ENCODE results near the gene DTD1. TPM values are rescaled to one million over a fixed set of nuclear protein-coding genes. Genes with fewer than 3 reads are reported as not detected.

Gene DTD1
- total RNA-seq, 1 donor from 2014 or later = 22.2 TPM

DNA sequence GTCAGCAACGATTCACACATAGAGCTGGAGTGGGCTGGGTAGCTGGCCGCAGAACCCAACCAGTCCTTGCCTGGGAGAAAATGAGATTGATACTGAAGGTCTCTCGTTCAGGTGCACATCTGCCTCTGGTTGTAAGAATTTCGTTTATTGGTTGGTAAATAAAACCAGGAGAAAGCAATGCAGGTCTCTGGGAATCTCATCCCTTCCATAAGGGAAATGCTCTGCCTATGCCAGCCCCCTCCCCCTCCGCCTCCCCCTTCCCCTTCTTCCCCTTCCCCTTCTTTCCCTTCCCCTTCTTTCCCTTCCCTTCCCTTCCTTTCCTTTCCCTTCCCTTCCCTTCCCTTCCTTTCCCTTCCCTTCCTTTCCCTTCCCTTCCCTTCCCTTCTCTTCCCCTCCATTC lies 107.3 kb downstream of the DTD1 start:
- H3K36me3 Mint-ChIP-seq (ENCODE audit: low read depth) = peaks cover 2% of the 10 kb centered on the region
- no peaks in the 10 kb centered on the region for H3K9me3 Mint-ChIP-seq (ENCODE audit: low read depth)
- TF ChIP-seq, protein P1, sequence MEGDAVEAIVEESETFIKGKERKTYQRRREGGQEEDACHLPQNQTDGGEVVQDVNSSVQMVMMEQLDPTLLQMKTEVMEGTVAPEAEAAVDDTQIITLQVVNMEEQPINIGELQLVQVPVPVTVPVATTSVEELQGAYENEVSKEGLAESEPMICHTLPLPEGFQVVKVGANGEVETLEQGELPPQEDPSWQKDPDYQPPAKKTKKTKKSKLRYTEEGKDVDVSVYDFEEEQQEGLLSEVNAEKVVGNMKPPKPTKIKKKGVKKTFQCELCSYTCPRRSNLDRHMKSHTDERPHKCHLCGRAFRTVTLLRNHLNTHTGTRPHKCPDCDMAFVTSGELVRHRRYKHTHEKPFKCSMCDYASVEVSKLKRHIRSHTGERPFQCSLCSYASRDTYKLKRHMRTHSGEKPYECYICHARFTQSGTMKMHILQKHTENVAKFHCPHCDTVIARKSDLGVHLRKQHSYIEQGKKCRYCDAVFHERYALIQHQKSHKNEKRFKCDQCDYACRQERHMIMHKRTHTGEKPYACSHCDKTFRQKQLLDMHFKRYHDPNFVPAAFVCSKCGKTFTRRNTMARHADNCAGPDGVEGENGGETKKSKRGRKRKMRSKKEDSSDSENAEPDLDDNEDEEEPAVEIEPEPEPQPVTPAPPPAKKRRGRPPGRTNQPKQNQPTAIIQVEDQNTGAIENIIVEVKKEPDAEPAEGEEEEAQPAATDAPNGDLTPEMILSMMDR (IDR thresholded peaks at IDR 0.05) = no peak
- no peak overlapping the region for H3K4me3 Mint-ChIP-seq (ENCODE audit: unreplicated experiment)
- DNase-seq (ENCODE audit: low spot score) = no peak
- no peak overlapping the region for H3K27ac Mint-ChIP-seq (ENCODE audit: unreplicated experiment)
- H3K4me1 Mint-ChIP-seq (ENCODE audit: low read depth) = peaks cover 7% of the 10 kb centered on the region
- no peaks in the 10 kb centered on the region for H3K27me3 Mint-ChIP-seq (ENCODE audit: low read depth)

DNA sequence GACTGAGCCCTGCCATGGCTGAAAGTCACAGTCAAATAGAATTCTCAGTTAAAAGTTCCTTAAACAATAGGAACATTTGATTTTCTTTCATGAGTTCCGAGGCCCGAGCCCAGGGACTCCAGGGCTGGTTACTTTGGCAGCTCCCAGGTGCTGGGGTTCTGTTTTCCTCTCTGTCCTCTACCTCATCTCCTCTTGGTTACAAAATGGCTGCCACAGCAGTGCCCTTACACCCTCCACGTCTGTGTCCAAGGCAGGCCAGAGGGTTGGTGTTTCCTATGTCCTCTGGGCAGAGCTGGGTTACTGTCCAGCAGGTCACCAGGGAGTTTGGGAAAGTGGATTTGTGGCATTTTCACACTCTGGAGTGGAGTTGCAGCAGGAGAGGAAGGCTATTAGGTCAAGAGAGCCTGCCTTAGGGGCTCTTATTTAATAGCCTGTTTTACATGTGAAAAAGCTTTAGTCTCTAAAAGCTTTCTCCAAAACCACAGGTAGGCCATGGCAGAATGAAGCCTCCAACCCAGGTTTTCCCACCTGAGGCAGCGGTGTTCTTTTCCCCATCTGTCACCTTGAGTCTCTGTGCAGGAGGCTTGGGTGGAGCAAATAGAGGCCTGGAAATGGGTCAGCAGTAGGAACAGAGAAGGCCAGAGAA lies 111.0 kb downstream of the DTD1 start:
- Mint-ChIP-seq H3K4me3 (ENCODE audit: unreplicated experiment) (no peak overlapping the region), H3K27me3 (ENCODE audit: low read depth) (no peaks in the 10 kb centered on the region), H3K36me3 (ENCODE audit: low read depth) (peaks cover 2% of the 10 kb centered on the region), H3K27ac (ENCODE audit: unreplicated experiment) (no peak overlapping the region), H3K4me1 (ENCODE audit: low read depth) (peaks cover 18% of the 10 kb centered on the region), H3K9me3 (ENCODE audit: low read depth) (no peaks in the 10 kb centered on the region)
- TF ChIP-seq, protein P1 (IDR thresholded peaks at IDR 0.05) = no peak
- no peak for DNase-seq (ENCODE audit: low spot score)

DNA sequence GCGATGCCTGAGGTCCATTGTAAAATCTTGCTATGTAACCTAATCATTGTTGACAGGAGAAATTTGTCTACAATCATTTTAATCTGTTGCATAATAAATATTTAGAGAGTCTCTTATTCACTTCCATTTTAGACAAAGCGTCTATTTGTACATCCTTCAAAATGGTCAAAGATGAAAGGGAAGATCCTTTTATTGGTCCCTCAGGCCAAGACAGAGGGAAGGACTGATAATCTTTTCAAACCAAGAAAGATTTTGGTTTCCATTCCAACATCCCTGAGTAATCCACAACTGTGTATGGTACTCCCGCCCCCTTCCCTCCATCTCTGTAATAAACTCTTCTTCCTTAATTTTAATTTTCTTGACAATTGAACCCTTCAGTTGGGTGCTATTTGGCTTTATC lies 114.1 kb downstream of the DTD1 start:
- TF ChIP-seq, protein P1 (IDR thresholded peaks at IDR 0.05) = no peak
- H3K4me1 Mint-ChIP-seq (ENCODE audit: low read depth) = peaks cover 47% of the 10 kb centered on the region
- no peaks in the 10 kb centered on the region for H3K27me3 Mint-ChIP-seq (ENCODE audit: low read depth)
- peaks cover 2% of the 10 kb centered on the region for H3K36me3 Mint-ChIP-seq (ENCODE audit: low read depth)
- no peaks in the 10 kb centered on the region for H3K9me3 Mint-ChIP-seq (ENCODE audit: low read depth)
- no peak overlapping the region for H3K27ac Mint-ChIP-seq (ENCODE audit: unreplicated experiment)
- no peak overlapping the region for H3K4me3 Mint-ChIP-seq (ENCODE audit: unreplicated experiment)
- DNase-seq (ENCODE audit: low spot score) = no peak

- peak overlapping the region; percentile 21 for H3K4me3 Mint-ChIP-seq (ENCODE audit: unreplicated experiment)
- DNase-seq (ENCODE audit: low spot score) = no peak
- peaks cover 47% of the 10 kb centered on the region for H3K4me1 Mint-ChIP-seq (ENCODE audit: low read depth)
- TF ChIP-seq, protein P1 (IDR thresholded peaks at IDR 0.05) = no peak
- peaks cover 2% of the 10 kb centered on the region for H3K36me3 Mint-ChIP-seq (ENCODE audit: low read depth)
- no peaks in the 10 kb centered on the region for H3K27me3 Mint-ChIP-seq (ENCODE audit: low read depth)
- peak overlapping the region; percentile 78 for H3K27ac Mint-ChIP-seq (ENCODE audit: unreplicated experiment)
- H3K9me3 Mint-ChIP-seq (ENCODE audit: low read depth) = no peaks in the 10 kb centered on the region
Measured at GRCh38 chr20:18702736-18703135, 114.9 kb downstream of the DTD1 start.

- DNase-seq (ENCODE audit: low spot score) = no peak
- Mint-ChIP-seq H3K27ac (ENCODE audit: unreplicated experiment) (peak overlapping the region; percentile 76), H3K36me3 (ENCODE audit: low read depth) (no peaks in the 10 kb centered on the region), H3K27me3 (ENCODE audit: low read depth) (no peaks in the 10 kb centered on the region), H3K9me3 (ENCODE audit: low read depth) (no peaks in the 10 kb centered on the region), H3K4me1 (ENCODE audit: low read depth) (peaks cover 47% of the 10 kb centered on the region), H3K4me3 (ENCODE audit: unreplicated experiment) (no peak overlapping the region)
- TF ChIP-seq, protein P1 (IDR thresholded peaks at IDR 0.05) = no peak
Measured at GRCh38 chr20:18705490-18705889, 117.6 kb downstream of the DTD1 start.

Data from chondrocyte (in vitro differentiated cells).